ENCODE results near the gene CHCT1.
"Not testable (repeated sequence)": the region's sequence is repeated elsewhere in the genome, so short reads cannot be mapped to it uniquely, and the experiment has no call there.

CHCT1 gene

DNA sequence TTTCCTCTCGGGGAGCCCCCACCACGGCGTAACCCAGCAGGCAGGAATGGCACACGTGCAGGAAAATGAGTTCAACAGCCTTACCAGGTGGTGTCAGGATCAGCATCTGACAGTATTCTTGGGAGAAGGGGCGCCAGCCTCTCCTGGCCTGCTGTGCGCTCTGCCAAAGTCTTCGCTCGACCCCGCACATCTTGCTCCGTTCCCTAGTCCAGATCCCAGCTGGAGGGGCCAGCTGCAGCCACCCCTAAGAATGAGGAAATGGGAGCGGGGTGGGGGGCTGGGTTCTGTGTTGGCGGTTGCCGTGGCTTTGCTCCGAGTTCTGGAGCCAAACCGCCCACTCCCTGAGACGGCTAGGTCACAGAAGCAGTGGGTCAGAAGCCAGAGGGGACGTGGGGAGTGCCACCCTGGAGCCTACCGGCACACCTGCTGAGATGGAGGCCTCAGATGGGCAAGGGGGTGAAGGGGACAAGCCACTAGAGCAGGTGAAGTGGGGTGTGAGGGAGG lies at the start of gene CHCT1:
TSS of gene CHCT1 (plus strand) at position 328 of the 504 bp plus-strand sequence. CDS start at position 432, 104 bp downstream.
- DNase-seq = peak in 3 of 56 donors; percentile 12 to 15 (median 12)

DNA sequence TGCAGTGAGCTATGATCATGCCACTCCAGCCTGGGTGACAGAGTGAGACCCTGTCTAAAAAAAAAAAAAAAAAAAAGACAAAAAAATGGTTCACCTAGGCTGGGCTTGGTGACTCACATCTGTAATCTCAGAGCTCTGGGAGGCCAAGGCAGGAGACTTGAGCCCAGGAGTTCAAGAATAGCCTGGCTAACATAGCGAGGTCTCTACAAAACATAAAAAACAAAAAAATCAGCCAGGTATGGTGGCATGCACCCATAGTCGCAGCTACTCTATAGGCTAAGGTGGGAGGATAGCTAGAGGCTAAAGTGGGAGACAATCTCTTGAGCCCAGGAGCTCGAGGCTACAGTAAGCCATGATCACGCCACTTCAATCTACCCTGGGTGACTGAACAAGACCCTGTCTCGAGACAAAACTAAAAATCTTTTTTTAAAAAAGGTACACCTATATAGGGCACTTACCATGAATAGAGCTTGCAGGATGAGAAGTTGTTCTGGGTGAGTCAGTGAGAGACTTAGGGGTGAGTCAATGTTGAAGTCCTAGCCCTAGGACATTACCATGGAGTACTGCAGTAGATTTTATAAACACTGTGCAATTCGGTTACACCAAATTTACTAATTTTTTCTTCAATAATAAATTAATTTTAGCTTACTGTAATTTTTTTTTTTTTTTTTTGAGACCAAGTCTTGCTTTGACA lies 49.4 kb upstream of the CHCT1 start:
- DNase-seq = no peak

DNA sequence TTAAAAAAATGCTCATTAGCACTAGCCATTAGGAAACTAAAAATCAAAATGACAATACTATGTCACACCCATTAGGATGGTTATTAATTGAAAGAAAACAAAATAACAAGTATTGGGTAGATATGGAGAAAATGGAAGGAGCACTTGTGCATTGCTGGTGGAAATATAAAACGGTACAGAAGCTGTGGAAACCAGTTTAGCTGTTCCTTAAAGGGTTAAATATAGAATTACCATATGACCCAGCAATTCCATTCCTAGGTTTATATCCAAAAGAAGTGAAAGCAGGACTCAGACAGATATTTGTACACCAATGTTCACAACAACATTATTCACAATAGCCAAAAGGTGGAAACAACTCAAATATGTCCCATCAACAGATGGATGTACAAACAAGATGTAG lies 44.1 kb upstream of the CHCT1 start:
- DNase-seq = not testable (repeated sequence)

DNA sequence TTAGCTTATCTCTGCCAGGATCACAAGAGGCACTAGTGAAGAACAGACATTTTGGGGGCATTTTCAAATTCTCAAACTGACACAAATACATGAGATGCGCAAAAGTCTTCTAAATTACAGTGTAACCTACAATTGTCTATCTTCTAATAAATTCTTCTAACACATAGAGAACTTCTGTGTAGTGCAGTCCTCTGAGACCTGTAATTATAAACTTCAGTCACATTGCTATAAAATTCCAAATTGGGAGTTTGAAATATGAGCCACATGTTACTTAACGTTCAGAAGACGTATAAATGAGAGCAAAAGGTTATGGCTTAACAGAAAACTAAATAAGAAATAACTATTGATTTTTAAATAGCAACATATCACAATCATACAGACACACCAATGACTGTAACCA lies 42.8 kb upstream of the CHCT1 start:
- DNase-seq = not testable (repeated sequence)

DNA sequence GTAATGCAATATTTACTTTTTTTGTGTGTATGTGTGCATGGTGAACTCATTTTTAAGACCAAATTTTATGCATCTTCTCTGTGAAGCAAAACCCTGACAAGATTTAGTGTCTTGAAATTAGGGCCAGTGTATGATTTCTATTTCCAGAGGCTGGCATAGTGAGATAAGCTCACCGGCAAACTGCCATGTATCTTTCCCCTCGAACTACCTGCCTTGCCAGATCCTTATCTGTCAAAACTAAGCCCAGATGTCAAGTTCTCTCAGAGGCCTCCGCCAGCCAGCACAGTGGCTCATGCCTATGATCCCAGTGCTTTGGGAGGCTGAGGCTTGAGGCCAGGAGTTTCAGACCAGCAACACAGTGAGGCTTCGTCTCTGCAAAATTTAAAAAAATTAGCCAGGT lies 40.3 kb upstream of the CHCT1 start:
- no peak for DNase-seq

DNA sequence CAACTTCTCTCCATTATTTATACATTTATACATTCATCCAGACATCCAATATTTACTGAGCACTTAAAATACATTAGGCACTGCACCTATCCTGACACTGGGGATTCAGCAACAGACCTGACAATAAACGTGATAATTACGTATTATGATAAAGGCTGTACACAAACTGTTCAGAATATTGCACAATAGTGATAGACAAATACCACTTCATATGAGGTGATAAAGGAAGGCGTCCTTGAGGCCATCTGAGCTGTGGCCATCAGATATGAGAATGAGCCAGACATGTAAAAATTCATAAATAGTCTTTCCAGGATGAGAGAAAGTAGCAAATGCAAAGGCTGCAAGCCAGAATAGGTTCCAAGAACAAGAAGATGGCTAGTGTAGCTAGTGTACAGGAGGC lies 38.9 kb upstream of the CHCT1 start:
- no peak for DNase-seq

DNA sequence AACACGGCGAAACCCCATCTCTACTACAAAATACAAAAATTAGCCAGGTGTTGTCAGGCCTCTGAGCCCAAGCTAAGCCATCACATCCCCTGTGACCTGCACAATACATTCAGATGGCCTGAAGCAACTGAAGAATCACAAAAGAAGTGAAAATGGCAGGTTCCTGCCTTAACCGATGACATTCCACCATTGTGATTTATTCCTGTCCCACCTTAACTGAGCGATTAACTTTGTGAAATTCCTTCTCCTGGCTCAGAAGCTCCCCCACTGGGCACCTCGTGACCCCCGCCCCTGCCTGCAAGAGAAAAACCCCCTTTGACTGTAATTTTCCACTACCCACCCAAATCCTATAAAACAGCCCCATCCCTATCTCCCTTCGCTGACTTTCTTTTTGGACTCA lies 37.4 kb upstream of the CHCT1 start:
- DNase-seq = not testable (repeated sequence)

DNA sequence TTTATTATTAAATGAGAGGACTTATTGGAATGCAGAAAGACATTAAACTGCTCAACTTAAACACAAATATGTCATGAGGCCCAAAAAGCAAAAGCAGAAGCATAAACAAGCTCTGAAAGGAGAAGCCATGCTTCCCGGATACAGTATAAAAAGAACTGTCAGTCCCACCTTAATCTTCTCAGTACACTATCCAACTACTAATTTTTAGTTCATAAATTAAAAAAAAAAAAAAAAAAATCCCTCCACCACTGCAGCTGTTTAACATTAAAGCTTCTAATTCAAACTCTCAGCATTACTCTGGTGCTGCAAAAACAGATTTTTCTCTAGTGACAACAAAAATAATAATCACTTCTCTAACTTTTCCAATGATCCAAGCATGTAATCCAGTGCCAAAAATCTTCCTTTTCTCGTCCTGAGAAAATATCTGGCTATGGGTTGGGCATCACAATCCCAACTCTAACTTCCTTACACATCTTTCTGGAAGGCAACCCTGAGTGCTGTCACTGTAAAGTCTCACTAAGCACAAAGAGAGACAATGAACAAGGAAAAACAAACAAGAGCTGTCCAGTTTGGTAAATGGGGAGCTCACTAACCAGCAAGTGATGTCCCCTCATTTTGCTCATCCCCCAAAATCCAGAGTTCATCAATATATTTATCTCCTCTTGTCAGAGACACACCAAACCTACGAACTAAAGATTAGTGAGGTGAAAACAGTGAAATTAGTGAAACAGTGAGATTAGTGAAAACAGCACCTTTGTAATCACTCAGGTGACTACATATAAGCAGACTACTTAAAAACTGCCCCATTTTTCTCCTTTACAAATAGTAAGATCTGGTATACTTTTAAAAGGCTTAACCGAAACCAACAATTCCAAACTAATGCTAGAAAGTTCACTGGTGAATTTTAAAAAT lies 35.9 kb upstream of the CHCT1 start:
- peak in 1 of 56 donors; percentile 0 for DNase-seq

DNA sequence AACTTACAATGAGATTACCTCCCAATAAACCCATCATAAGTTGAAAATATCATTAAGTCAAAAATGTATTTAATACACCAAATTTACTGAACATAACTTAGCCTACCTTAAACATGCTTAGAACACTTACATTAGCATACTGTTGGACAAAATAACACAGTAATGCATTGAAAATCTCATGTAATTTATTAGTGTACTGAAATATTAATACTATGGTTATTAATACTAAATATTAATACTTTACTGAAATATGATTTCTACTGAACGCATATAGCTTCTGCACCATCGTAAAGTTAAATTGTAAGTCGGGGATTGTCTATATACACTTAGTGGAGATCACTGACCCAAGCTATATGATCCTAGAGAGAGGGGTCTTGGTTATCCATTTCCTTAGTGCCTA lies 34.6 kb upstream of the CHCT1 start:
- no peak for DNase-seq

DNA sequence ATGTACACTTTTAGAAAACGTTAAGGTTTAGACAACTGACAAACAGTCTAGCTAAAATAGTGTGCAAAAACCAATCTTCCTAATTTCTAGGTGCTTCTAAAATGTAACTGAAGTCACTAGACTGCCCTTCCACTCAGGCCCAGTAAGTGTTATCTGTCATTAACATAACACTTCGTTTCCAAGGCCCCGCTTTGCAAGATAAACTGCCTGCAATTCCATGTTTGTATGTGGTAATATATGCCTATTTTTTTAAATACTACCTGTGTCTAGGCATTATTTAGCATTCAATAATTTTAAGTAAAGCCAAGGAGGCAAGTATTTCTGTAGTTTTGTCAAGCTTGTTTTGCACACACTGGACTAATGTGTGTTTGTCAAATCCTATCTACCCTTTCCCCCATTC lies 33.5 kb upstream of the CHCT1 start:
- no peak for DNase-seq

DNA sequence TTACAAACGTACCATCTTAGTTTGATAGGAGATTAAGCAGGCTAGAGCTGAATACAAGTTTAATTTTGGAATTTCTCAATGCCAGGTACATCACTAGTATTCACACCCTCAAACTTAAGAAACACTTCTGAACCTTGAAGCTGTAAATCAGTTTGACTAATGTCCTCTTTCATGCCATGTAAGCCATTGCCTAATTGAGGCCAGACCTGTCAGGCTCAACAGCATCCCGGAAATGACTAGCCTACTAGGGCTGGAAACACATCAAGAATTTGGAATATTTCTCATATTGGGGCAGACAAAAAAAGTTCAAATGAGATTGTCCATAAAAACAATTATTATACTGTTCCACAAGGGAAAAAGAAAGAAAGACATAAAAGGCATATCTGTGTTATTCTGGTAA lies 32.1 kb upstream of the CHCT1 start:
- no peak for DNase-seq

DNA sequence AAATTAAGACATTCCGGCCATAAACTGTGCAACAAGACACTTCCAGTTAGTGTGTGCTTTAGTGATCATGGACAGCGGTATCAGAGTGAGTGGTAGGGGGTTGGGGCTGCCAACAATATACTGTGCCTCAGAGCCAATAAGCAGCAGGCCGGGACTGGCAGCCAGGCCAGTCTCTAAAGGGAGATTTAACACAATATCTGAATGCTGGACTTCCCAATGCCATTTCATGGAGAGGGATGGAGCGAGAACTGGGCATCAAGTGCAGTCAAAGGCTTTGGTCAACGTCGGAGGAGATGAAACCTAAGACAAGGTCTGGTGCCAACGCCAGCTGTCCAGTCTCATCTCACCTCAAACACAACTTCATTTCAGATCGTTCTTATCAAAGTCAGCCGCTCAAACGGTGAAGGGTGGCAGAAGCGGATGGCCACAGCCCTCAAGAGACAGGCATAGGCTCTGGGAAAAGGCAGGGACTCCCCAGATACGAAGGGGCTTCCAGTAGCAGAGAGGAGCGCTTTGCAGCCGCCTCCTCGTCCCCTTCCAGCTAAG lies 31.3 kb upstream of the CHCT1 start:
- DNase-seq = peak in 39 of 56 donors; percentile 6 to 70 (median 36)

DNA sequence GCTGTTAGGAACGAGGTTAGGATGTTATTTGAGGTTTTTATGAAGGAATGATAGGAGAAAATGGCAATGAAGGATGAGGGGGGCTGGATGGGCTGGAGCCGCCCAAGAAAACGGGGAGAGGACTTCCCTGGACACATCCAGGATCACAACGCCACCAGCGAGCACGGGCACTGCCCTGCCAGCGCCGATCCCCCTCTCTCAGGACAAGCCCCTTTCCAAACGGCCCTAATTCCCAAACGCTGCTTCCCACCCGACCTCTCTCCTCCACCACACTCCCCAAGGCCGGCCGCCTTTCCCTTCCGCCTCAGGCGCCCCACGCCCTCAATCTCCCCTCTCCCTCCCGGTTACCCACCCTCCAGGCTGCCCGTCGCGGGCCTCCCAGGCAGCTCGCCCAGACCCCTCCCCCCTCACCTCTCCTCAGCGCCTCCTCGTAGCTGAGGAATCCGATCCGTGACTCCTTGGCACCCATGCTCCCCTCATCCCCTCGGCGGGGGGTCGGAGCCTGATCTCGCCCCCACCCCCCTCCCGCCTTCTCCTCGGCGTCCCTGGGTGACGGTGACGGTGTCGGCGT lies 30.7 kb upstream of the CHCT1 start:
- peak in 7 of 56 donors; percentile 39 to 75 (median 57) for DNase-seq

DNA sequence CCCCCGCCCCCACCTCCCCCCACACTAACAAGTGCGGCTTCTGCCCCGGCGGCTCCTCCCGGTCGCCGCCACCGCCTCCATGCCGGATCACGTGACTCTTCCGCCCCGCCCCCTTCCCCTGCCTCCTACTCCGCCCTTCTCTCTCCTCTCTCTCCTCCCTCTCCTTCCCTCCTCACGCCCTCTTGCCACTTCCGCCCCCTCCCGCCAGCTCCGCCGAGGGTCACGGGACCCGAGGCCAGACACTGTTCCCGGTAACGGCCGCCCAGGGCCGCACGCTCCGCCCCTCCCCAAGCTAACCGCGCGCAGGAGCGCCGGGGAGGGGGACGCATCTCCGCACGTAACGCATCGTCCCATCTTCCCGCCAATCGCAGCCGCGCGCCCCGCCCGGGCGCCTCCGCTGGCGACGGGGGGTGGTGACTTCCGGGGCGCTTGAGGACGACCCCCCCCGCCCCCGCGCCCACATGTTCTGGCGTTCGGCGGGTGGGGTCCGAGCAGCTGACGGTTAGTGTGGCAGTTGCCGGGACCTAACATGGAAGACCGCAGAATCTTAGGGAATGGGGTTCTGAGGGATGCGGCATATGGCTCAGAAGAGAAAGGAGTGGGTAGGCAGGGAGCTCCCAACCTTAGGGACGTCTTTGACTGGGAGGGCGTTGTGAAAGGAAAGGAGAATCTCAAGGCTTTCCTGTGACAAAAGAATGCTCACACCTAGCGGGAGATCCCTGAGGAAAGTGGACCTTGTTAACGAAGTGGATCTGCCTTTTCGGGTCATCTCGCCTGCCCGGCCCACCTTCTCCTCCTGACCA lies 30.0 kb upstream of the CHCT1 start, which contains the start of gene USP32:
TSS of gene USP32 (minus strand) at position 92 of the 803 bp plus-strand sequence. CDS start 194 bp downstream, outside the sequence.
- DNase-seq = peak; percentile 85 to 100 (median 96)

DNA sequence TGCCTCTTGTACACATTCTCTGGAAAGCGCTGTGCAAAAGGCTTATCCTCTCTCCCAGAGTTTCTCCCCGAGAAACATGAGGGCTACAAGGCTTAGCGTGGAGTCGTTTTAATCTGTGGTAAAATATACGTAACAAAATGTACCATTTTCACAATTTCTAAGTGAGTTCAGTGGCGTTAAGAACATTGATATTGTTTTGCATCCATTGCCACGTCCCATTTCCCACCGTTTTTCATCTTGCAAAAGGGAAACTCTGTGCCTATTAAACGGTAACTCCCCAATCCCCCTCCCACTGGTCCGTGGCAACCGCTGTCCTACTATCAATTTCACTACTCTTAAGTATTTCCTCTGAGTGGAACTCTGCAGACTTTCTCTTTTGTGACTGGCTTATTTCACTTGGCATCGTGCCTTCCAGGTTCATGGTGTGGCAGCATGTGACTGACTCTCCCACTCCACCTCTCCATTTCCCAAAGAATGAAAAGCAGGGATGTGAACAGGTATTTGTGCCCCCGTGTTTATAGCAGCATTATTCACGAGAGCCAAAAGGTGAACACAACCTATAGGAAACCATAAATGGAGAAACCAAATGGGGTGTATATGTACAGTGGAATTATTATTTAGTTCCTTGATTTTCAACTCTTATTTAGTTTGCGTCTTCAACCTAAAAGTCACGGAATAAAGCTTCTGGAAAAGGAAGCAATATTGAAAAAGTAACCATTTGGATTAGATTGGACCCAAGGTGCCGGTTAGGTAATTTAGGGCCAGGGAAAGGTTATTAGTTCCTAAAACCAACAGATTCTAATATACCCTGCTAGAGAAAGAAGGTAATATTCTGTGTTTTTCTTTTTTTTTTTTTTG lies 29.2 kb upstream of the CHCT1 start:
- DNase-seq = peak in 7 of 56 donors; percentile 3 to 29 (median 20)

DNA sequence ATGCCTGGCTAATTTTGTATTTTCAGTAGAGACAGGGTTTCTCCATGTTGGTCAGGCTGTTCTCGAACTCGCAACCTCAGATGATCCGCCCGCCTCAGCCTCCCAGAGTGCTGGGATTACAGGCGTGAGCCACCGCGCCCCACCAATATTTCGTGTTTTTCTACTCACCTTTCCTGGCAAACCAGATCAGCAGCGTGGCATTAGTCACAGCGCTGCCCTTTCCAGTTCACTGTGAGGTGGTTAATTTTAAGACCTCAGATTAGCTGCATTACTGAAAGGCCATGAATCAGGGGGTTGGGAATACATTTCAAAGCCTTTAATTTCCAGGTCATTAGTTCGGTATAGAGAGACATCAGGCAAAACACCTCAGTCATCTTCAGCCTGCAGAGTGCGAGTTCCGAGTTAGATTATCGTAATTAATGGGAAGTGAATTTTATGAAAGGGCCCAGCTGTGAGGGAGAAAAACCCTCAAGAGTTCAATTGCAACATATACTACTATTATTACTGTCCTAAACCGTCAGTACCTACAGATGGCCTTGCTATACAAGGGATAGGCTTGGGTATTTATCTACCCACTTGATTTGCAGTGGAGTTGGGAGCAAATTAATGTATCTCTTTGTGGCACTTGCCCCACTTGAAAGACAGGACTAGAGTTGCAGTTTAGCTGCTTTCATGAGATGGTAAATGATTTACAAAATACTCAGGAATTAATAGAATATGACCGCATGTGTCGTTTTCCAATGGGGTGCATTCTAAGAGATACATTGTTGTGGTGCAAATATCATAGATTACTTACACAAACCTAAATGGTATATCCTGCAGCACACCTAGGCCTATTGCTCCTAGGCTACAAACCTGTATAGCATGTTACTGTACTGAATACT lies 28.2 kb upstream of the CHCT1 start:
- no peak for DNase-seq

DNA sequence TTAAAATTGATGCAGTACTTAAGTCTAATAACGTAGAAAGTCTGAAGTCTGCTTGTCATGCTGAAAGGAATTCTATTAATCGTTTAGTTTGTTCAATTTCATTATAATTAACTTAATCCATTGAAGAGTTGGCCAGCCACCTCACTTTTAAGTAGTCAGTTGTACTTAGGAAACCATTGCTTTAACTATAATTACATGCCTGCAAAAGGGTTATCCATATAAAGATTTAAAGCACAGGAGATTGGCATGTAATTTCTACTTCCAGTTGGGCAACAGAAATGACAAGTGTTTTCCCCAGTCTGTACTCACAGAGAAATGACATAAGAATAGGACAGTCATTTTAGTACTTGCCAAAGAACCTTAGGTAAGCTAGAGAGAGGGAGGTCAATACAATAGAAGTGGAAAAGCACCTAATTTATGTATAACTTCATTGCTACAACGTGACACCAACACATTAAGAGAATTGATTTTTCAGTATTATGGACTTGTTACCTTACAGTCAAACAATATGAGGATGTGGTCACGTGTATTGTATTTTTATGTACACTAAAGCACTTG lies 26.7 kb upstream of the CHCT1 start:
- DNase-seq = no peak

DNA sequence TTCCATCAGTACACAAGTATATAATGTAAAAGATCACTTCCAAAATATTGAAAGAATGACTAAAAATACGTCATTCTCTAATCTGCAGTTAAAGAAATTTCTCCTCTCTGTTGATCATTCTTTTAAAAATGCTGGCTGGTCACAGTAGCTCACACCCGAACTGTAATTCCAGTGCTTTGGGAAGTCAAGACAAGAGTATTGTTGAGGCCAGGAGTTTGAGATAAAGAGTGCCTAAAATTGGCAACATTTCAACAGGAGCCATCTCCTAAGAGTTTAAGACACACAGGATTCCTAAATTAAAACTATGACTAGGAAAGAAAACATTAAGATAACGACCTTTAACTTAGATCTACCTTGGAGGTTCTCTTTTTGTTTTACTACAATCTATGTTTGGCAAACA lies 25.9 kb upstream of the CHCT1 start:
- DNase-seq = no peak
